ENCODE data around the gene PCDHA9.
A peak's percentile ranks its signal among the peaks of the same experiment; 100 is the strongest.
"Not testable (repeated sequence)": the region's sequence is repeated elsewhere in the genome, so short reads cannot be mapped to it uniquely, and the experiment has no call there.

PCDHA9 gene

GRCh38 chr5:140802781-140803271 lies 45.4 kb upstream of the PCDHA9 start:
- H3K9ac ChIP-seq (ENCODE audit: low read length), result no peak overlapping the region
- peaks cover 5% of the 10 kb centered on the region for H3K4me1 ChIP-seq (ENCODE audit: control insufficient read depth, insufficient read depth, low read depth, low read length)
- peaks cover 3% of the 10 kb centered on the region for H3K79me1 ChIP-seq (replicated peaks; ENCODE audit: low read length, poor library complexity, severe bottlenecking)
- H3K4me3 ChIP-seq (ENCODE audit: insufficient read depth in 1 of 2, low read depth in 1 of 2, low read length in 2 of 2), result peak overlapping the region in 1 of 2 experiments; percentile 6
- H3K4ac ChIP-seq (ENCODE audit: low read depth in 1 of 2, low read length in 2 of 2), result no peak overlapping the region
- no peak overlapping the region for H2BK120ac ChIP-seq (ENCODE audit: low read depth, low read length)
- no peak for DNase-seq
- H3K14ac ChIP-seq (ENCODE audit: low read length in 2 of 2), result no peak overlapping the region
- no peak overlapping the region for H3K27ac ChIP-seq (ENCODE audit: low read length, poor library complexity, severe bottlenecking)
- H2BK15ac ChIP-seq (ENCODE audit: low read depth, poor library complexity, severe bottlenecking), result no peak overlapping the region
- H4K8ac ChIP-seq (ENCODE audit: low read length), result no peak overlapping the region
- H3K23ac ChIP-seq (ENCODE audit: low read length in 2 of 2), result no peak overlapping the region
- H3K36me3 ChIP-seq (ENCODE audit: control insufficient read depth in 1 of 2, insufficient read depth in 2 of 2, low read depth in 1 of 2, low read length in 2 of 2), result peaks cover 0 to 8% of the 10 kb centered on the region in 2 experiments
- H2BK5ac ChIP-seq (ENCODE audit: low read depth, low read length, poor library complexity, severe bottlenecking), result no peak overlapping the region
- H3K18ac ChIP-seq (ENCODE audit: low read depth in 1 of 2, low read length in 2 of 2), result no peak overlapping the region
- H3K27me3 ChIP-seq (ENCODE audit: control insufficient read depth in 1 of 2, insufficient read depth in 1 of 2, low read length in 2 of 2), result no peaks in the 10 kb centered on the region
- 98% methylated on average over 53 of the region's 53 CpGs for WGBS
- H2AFZ ChIP-seq (ENCODE audit: low read depth, low read length), result no peak overlapping the region
- no peak overlapping the region for H2AK5ac ChIP-seq (ENCODE audit: low read length, severe bottlenecking)
- no peak overlapping the region for H3K4me2 ChIP-seq (ENCODE audit: low read length, poor library complexity, severe bottlenecking)
- H2BK12ac ChIP-seq (ENCODE audit: low read length in 2 of 2), result no peak overlapping the region
- peaks cover 75% of the 10 kb centered on the region for H3K9me3 ChIP-seq (ENCODE audit: control insufficient read depth, low read length)
- no peak overlapping the region for H4K91ac ChIP-seq (ENCODE audit: low read length)

- peak within 1 kb of the TSS; percentile 18 for H3K4me2 ChIP-seq (ENCODE audit: low read length, poor library complexity, severe bottlenecking)
- H3K18ac ChIP-seq (ENCODE audit: low read depth in 1 of 2, low read length in 2 of 2), result no peak within 1 kb of the TSS
- H3K27ac ChIP-seq (ENCODE audit: low read length, poor library complexity, severe bottlenecking), result peak within 1 kb of the TSS; percentile 26
- H3K27me3 ChIP-seq (ENCODE audit: control insufficient read depth in 1 of 2, insufficient read depth in 1 of 2, low read length in 2 of 2), result no peaks in the 10 kb centered on the region
- peaks cover 56% of the 10 kb centered on the region for H3K9me3 ChIP-seq (ENCODE audit: control insufficient read depth, low read length)
- no peak within 1 kb of the TSS for H2BK12ac ChIP-seq (ENCODE audit: low read length in 2 of 2)
- no peak within 1 kb of the TSS for H4K91ac ChIP-seq (ENCODE audit: low read length)
- no peak within 1 kb of the TSS for H3K4ac ChIP-seq (ENCODE audit: low read depth in 1 of 2, low read length in 2 of 2)
- H2BK15ac ChIP-seq (ENCODE audit: low read depth, poor library complexity, severe bottlenecking), result no peak within 1 kb of the TSS
- H4K8ac ChIP-seq (ENCODE audit: low read length), result no peak within 1 kb of the TSS
- H3K23ac ChIP-seq (ENCODE audit: low read length in 2 of 2), result no peak within 1 kb of the TSS
- H2AK5ac ChIP-seq (ENCODE audit: low read length, severe bottlenecking), result no peak within 1 kb of the TSS
- H3K9ac ChIP-seq (ENCODE audit: low read length), result no peak within 1 kb of the TSS
- H2BK5ac ChIP-seq (ENCODE audit: low read depth, low read length, poor library complexity, severe bottlenecking), result no peak within 1 kb of the TSS
- peak; percentile 71 for DNase-seq
- peak within 1 kb of the TSS; percentile 55 for H2AFZ ChIP-seq (ENCODE audit: low read depth, low read length)
- H3K4me1 ChIP-seq (ENCODE audit: control insufficient read depth, insufficient read depth, low read depth, low read length), result peaks cover 7% of the 10 kb centered on the region
- no peak within 1 kb of the TSS for H3K14ac ChIP-seq (ENCODE audit: low read length in 2 of 2)
- peaks cover 0 to 15% of the 10 kb centered on the region in 2 experiments for H3K36me3 ChIP-seq (ENCODE audit: control insufficient read depth in 1 of 2, insufficient read depth in 2 of 2, low read depth in 1 of 2, low read length in 2 of 2)
- WGBS, result 46% methylated on average over 42 of the region's 47 CpGs
- H3K4me3 ChIP-seq (ENCODE audit: insufficient read depth in 1 of 2, low read depth in 1 of 2, low read length in 2 of 2), result peak within 1 kb of the TSS; percentile 56 to 68
- H3K79me1 ChIP-seq (replicated peaks; ENCODE audit: low read length, poor library complexity, severe bottlenecking), result peaks cover 5% of the 10 kb centered on the region
- no peak within 1 kb of the TSS for H2BK120ac ChIP-seq (ENCODE audit: low read depth, low read length)
These were observed 41.1 kb upstream of the PCDHA9 start, which contains the start of gene PCDHA4 for GRCh38 chr5:140806834-140807775. Gene PCDHA4 (plus strand): TSS chr5:140807068.

- H3K4me2 ChIP-seq (ENCODE audit: low read length, poor library complexity, severe bottlenecking); H3K14ac ChIP-seq (ENCODE audit: low read length in 2 of 2); DNase-seq; H3K9ac ChIP-seq (ENCODE audit: low read length); H4K91ac ChIP-seq (ENCODE audit: low read length); H3K4ac ChIP-seq (ENCODE audit: low read depth in 1 of 2, low read length in 2 of 2); H2BK15ac ChIP-seq (ENCODE audit: low read depth, poor library complexity, severe bottlenecking); H2AK5ac ChIP-seq (ENCODE audit: low read length, severe bottlenecking); H3K27me3 ChIP-seq (ENCODE audit: control insufficient read depth in 1 of 2, insufficient read depth in 1 of 2, low read length in 2 of 2); H2BK12ac ChIP-seq (ENCODE audit: low read length in 2 of 2); H3K79me1 ChIP-seq (replicated peaks; ENCODE audit: low read length, poor library complexity, severe bottlenecking); H3K36me3 ChIP-seq (ENCODE audit: control insufficient read depth in 1 of 2, insufficient read depth in 2 of 2, low read depth in 1 of 2, low read length in 2 of 2); H2BK5ac ChIP-seq (ENCODE audit: low read depth, low read length, poor library complexity, severe bottlenecking); H2AFZ ChIP-seq (ENCODE audit: low read depth, low read length); H3K4me1 ChIP-seq (ENCODE audit: control insufficient read depth, insufficient read depth, low read depth, low read length); H4K8ac ChIP-seq (ENCODE audit: low read length); H3K4me3 ChIP-seq (ENCODE audit: insufficient read depth in 1 of 2, low read depth in 1 of 2, low read length in 2 of 2); H2BK120ac ChIP-seq (ENCODE audit: low read depth, low read length); H3K18ac ChIP-seq (ENCODE audit: low read depth in 1 of 2, low read length in 2 of 2); H3K23ac ChIP-seq (ENCODE audit: low read length in 2 of 2); H3K27ac ChIP-seq (ENCODE audit: low read length, poor library complexity, severe bottlenecking): not testable (repeated sequence)
- peaks cover 58% of the 10 kb centered on the region for H3K9me3 ChIP-seq (ENCODE audit: control insufficient read depth, low read length)
- 98% methylated on average over 62 of the region's 62 CpGs for WGBS
These were observed 39.8 kb upstream of the PCDHA9 start for GRCh38 chr5:140808241-140808888.

GRCh38 chr5:140808889-140809291 lies 39.3 kb upstream of the PCDHA9 start:
- H2BK12ac ChIP-seq (ENCODE audit: low read length in 2 of 2), result no peak overlapping the region
- no peak overlapping the region for H3K4ac ChIP-seq (ENCODE audit: low read depth in 1 of 2, low read length in 2 of 2)
- H3K18ac ChIP-seq (ENCODE audit: low read depth in 1 of 2, low read length in 2 of 2), result no peak overlapping the region
- H3K27me3 ChIP-seq (ENCODE audit: control insufficient read depth in 1 of 2, insufficient read depth in 1 of 2, low read length in 2 of 2), result no peaks in the 10 kb centered on the region
- DNase-seq, result no peak
- 97% methylated on average over 43 of the region's 43 CpGs for WGBS
- no peak overlapping the region for H4K8ac ChIP-seq (ENCODE audit: low read length)
- no peak overlapping the region for H3K23ac ChIP-seq (ENCODE audit: low read length in 2 of 2)
- H3K9ac ChIP-seq (ENCODE audit: low read length), result no peak overlapping the region
- no peak overlapping the region for H2BK15ac ChIP-seq (ENCODE audit: low read depth, poor library complexity, severe bottlenecking)
- no peak overlapping the region for H3K27ac ChIP-seq (ENCODE audit: low read length, poor library complexity, severe bottlenecking)
- H3K4me1 ChIP-seq (ENCODE audit: control insufficient read depth, insufficient read depth, low read depth, low read length), result peaks cover 2% of the 10 kb centered on the region
- no peak overlapping the region for H2AFZ ChIP-seq (ENCODE audit: low read depth, low read length)
- no peak overlapping the region for H3K14ac ChIP-seq (ENCODE audit: low read length in 2 of 2)
- peak overlapping the region; percentile 54 for H4K91ac ChIP-seq (ENCODE audit: low read length)
- H3K36me3 ChIP-seq (ENCODE audit: control insufficient read depth in 1 of 2, insufficient read depth in 2 of 2, low read depth in 1 of 2, low read length in 2 of 2), result peaks cover 0 to 8% of the 10 kb centered on the region in 2 experiments
- H2BK120ac ChIP-seq (ENCODE audit: low read depth, low read length), result no peak overlapping the region
- no peak overlapping the region for H3K4me2 ChIP-seq (ENCODE audit: low read length, poor library complexity, severe bottlenecking)
- peaks cover 55% of the 10 kb centered on the region for H3K9me3 ChIP-seq (ENCODE audit: control insufficient read depth, low read length)
- H3K79me1 ChIP-seq (replicated peaks; ENCODE audit: low read length, poor library complexity, severe bottlenecking), result peaks cover 3% of the 10 kb centered on the region
- no peak overlapping the region for H3K4me3 ChIP-seq (ENCODE audit: insufficient read depth in 1 of 2, low read depth in 1 of 2, low read length in 2 of 2)
- no peak overlapping the region for H2AK5ac ChIP-seq (ENCODE audit: low read length, severe bottlenecking)
- no peak overlapping the region for H2BK5ac ChIP-seq (ENCODE audit: low read depth, low read length, poor library complexity, severe bottlenecking)
